H1 (cell line): ENCODE measurements around the gene AVP. TPM values are rescaled to one million over a fixed set of nuclear protein-coding genes. Genes with fewer than 3 reads are reported as not detected.

Experiments
- CTCF ChIA-PET: fragments of 300-600 bp; sonication (Branson Sonifier 250); formaldehyde crosslinking; loops from one replicate; lab custom pipeline; 2021; ENCODE audit not compliant: partially characterized antibody; lab: Charles Lee
- POLR2A ChIA-PET: fragments of 300-600 bp; sonication (Branson Sonifier 250); formaldehyde crosslinking; loops from one replicate; lab custom pipeline; 2021; ENCODE audit warnings: inconsistent platforms; ENCODE audit not compliant: partially characterized antibody; lab: Charles Lee
- DNase-seq, 2 experiments: peaks; one replicate each; pipeline versions ENCODE4 v3.0.0 to v3.0.0-alpha.2; 2010 to 2022; ENCODE audit warnings: low spot score in 2 of 2, low read depth in 1 of 2, mixed read lengths in 1 of 2
- FAIRE-seq: peaks from 2 replicates; lab custom pipeline; 2011; peaks lifted over from hg19 to GRCh38; lab: Jason Lieb, UNC
- H2AFZ ChIP-seq: 2 replicates; pipeline ENCODE4 v1.8.1; 2012; ENCODE audit warnings: low read length, inconsistent platforms
- H2AK5ac ChIP-seq: 2 replicates; pipeline ENCODE4 v1.6.1; 2013; ENCODE audit warnings: low read depth, low read length
- H2BK120ac ChIP-seq: replicated peaks from 2 replicates; pipeline ENCODE3; 2013; ENCODE audit warnings: low read depth, low read length, inconsistent platforms
- H2BK12ac ChIP-seq: 2 replicates; pipeline ENCODE4 v1.6.1; 2013; ENCODE audit warnings: low read depth, low read length
- H2BK15ac ChIP-seq: 2 replicates; pipeline ENCODE4 v1.6.1; 2013; ENCODE audit warnings: low read length
- H2BK20ac ChIP-seq: 2 replicates; pipeline ENCODE4 v1.6.1; 2013; ENCODE audit warnings: low read length
- H2BK5ac ChIP-seq: 2 replicates; pipeline ENCODE4 v1.6.1; 2013; ENCODE audit warnings: low read depth, low read length
- H3K14ac ChIP-seq: 2 replicates; pipeline ENCODE4 v1.6.1; 2013; ENCODE audit warnings: inconsistent platforms; ENCODE audit not compliant: insufficient read length
- H3K18ac ChIP-seq: 2 replicates; pipeline ENCODE4 v1.6.1; 2013; ENCODE audit warnings: low read length; ENCODE audit errors: extremely low read depth
- H3K23ac ChIP-seq: 2 replicates; pipeline ENCODE4 v1.6.1; 2013; ENCODE audit warnings: inconsistent platforms; ENCODE audit not compliant: insufficient read length
- H3K23me2 ChIP-seq: 2 replicates; pipeline ENCODE4 v1.6.1; 2013; ENCODE audit warnings: low read depth, low read length
- H3K27ac ChIP-seq: 2 replicates; pipeline ENCODE4 v1.6.1; 2011; ENCODE audit warnings: low read depth, low read length, inconsistent platforms
- H3K27me3 ChIP-seq, 4 experiments: replicated peaks in 1 of 4; 1 replicate in 1 of 4; 2 replicates in 3 of 4; pipeline versions ENCODE4 v1.6.1 to v1.8.1; 2011 to 2013; ENCODE audit warnings: low read length in 3 of 4, mild to moderate bottlenecking in 3 of 4, inconsistent platforms in 2 of 4, mixed read lengths in 2 of 4, moderate library complexity in 1 of 4; ENCODE audit not compliant: control insufficient read depth in 3 of 4, insufficient read depth in 3 of 4; ENCODE audit errors: extremely low read depth in 1 of 4
- H3K36me3 ChIP-seq, 4 experiments: 2 replicates each; pipeline versions ENCODE4 v1.6.1 to v1.8.1; 2011 to 2013; ENCODE audit warnings: mild to moderate bottlenecking in 4 of 4, low read length in 3 of 4, moderate library complexity in 2 of 4, control low read depth in 1 of 4, inconsistent platforms in 1 of 4; ENCODE audit not compliant: insufficient read depth in 4 of 4, control insufficient read depth in 2 of 4
- H3K4ac ChIP-seq: replicated peaks from 2 replicates; pipeline ENCODE3; 2013; ENCODE audit warnings: low read length, low read depth, mixed read lengths, inconsistent platforms; ENCODE audit not compliant: insufficient read length
- H3K4me1 ChIP-seq, 4 experiments: replicated peaks in 1 of 4; 1 replicate in 1 of 4; 2 replicates in 3 of 4; pipeline versions ENCODE4 v1.6.1 to v1.8.1; 2011 to 2013; ENCODE audit warnings: low read length in 3 of 4, inconsistent platforms in 2 of 4, mixed read lengths in 1 of 4; ENCODE audit not compliant: insufficient read depth in 4 of 4, control insufficient read depth in 3 of 4
- H3K4me2 ChIP-seq, 2 experiments: 2 replicates each; pipeline versions ENCODE4 v1.6.1 to v1.8.1; 2011 to 2013; ENCODE audit warnings: low read depth in 2 of 2, low read length in 2 of 2, control low read depth in 1 of 2, inconsistent platforms in 1 of 2, mild to moderate bottlenecking in 1 of 2; ENCODE audit not compliant: insufficient read depth in 1 of 2
- H3K4me3 ChIP-seq, 4 experiments: fragments of 200-600, 300-600 bp in 1 of 4; sonication (generic), shearing (Covaris generic), sonication (Bioruptor Twin) in 1 of 4; 2 replicates each; pipeline versions ENCODE4 v1.5.1 to v1.8.1; 2011 to 2016; ENCODE audit warnings: low read length in 4 of 4, low read depth in 3 of 4, control low read depth in 2 of 4, inconsistent platforms in 2 of 4, mild to moderate bottlenecking in 2 of 4, mixed read lengths in 1 of 4, moderate library complexity in 1 of 4; ENCODE audit not compliant: insufficient read depth in 2 of 4; ENCODE audit errors: extremely low read depth in 1 of 4
- H3K56ac ChIP-seq: replicated peaks from 2 replicates; pipeline ENCODE3; 2013; ENCODE audit warnings: low read depth, mild to moderate bottlenecking, mixed read lengths, low read length, inconsistent platforms; ENCODE audit not compliant: insufficient read length
- H3K79me1 ChIP-seq: 2 replicates; pipeline ENCODE4 v1.6.1; 2013; ENCODE audit warnings: low read depth, low read length, control low read depth
- H3K79me2 ChIP-seq, 2 experiments: 2 replicates each; pipeline versions ENCODE4 v1.6.1 to v1.8.1; 2012 to 2013; ENCODE audit warnings: low read length in 2 of 2, mild to moderate bottlenecking in 2 of 2, inconsistent platforms in 1 of 2; ENCODE audit not compliant: insufficient read depth in 2 of 2, control insufficient read depth in 1 of 2
- H3K9ac ChIP-seq, 4 experiments: replicated peaks in 1 of 4; 1 replicate in 1 of 4; 2 replicates in 3 of 4; pipeline versions ENCODE4 v1.6.1 to v1.8.1; 2011 to 2013; ENCODE audit warnings: low read depth in 3 of 4, low read length in 3 of 4, control low read depth in 2 of 4, mild to moderate bottlenecking in 2 of 4, moderate library complexity in 2 of 4, inconsistent platforms in 1 of 4; ENCODE audit errors: extremely low read depth in 1 of 4
- H3K9me3 ChIP-seq, 2 experiments: 2 replicates each; pipeline versions ENCODE4 v1.6.1 to v1.8.1; 2012 to 2013; ENCODE audit warnings: mild to moderate bottlenecking in 2 of 2, moderate library complexity in 2 of 2, control low read depth in 1 of 2, inconsistent platforms in 1 of 2, low read depth in 1 of 2, low read length in 1 of 2, mixed read lengths in 1 of 2; ENCODE audit not compliant: insufficient read depth in 2 of 2
- H4K20me1 ChIP-seq, 2 experiments: replicated peaks in 1 of 2; 2 replicates each; pipeline versions ENCODE3 to v1.8.1; 2011 to 2013; ENCODE audit warnings: inconsistent platforms in 2 of 2, low read length in 2 of 2, mild to moderate bottlenecking in 1 of 2; ENCODE audit not compliant: insufficient read depth in 2 of 2, control insufficient read depth in 1 of 2
- H4K5ac ChIP-seq: 2 replicates; pipeline ENCODE4 v1.6.1; 2013; ENCODE audit warnings: low read length, low read depth, mixed read lengths, inconsistent platforms; ENCODE audit not compliant: insufficient read length
- H4K8ac ChIP-seq: 2 replicates; pipeline ENCODE4 v1.8.0; 2013; ENCODE audit warnings: mild to moderate bottlenecking, moderate library complexity, low read length, inconsistent platforms; ENCODE audit not compliant: insufficient read depth; ENCODE audit errors: extremely low read depth
- H4K91ac ChIP-seq: replicated peaks from 2 replicates; pipeline ENCODE3; 2013; ENCODE audit warnings: low read length, mixed read lengths, inconsistent platforms; ENCODE audit not compliant: insufficient read length
- KDM1A ChIP-seq: fragments of 200-600, 300-600 bp; sonication (generic); IDR thresholded peaks from 2 replicates; pipeline ENCODE4 v1.7.1; 2016; ENCODE audit warnings: mild to moderate bottlenecking, low read length, borderline replicate concordance
- WGBS, 2 experiments: shearing (Covaris generic) in 1 of 2; methylation state at CpG; one replicate each; pipeline versions ENCODE4 v1.1.6 to v1.1.7; 2013 to 2015; ENCODE audit warnings: low lambda C conversion rate in 2 of 2, mixed read lengths in 2 of 2, inconsistent platforms in 1 of 2, low coverage in 1 of 2, missing lambda C conversion rate in 1 of 2; ENCODE audit not compliant: insufficient replicate concordance in 2 of 2, insufficient coverage in 1 of 2, insufficient read length in 1 of 2; ENCODE audit errors: extremely low coverage in 1 of 2, missing lambda C conversion rate in 1 of 2; 5-methylcytosine and 5-hydroxymethylcytosine counted together
- polyA plus RNA-seq, 7 experiments: library from polyadenylated mRNA; depleted of rRNA in 3 of 7; stranded (reverse) in 5 of 7; unstranded in 2 of 7; fragments of >200 nt in 5 of 7; fragments of 200-250 nt in 2 of 7; gene quantifications; 1 replicate in 5 of 7; 2 replicates in 1 of 7; 4 replicates in 1 of 7; pipeline versions ENCODE4 v1.2.1 to v1.2.3, GENCODE V29; 2011 to 2013; ENCODE audit warnings: missing spikeins in 2 of 7, mixed read lengths in 2 of 7
- total RNA-seq: library from RNA; stranded (reverse); fragmentation: NEBNext Ultra II Directional; extraction: Animal tissue kit (Norgen Biotek cat#: 25700); gene quantifications from 2 replicates; pipeline ENCODE4 v1.2.1, GENCODE V29; 2021

AVP gene
- total and polyA plus RNA-seq, 2 of the 8 experiments (the other 6 are each of a cell fraction or from before 2014, with no cell fraction given) = 0.18 TPM; not detected in 1

- Histone ChIP-seq H3K27me3 (no peaks in the 10 kb centered on the region), H3K9me3 (no peaks in the 10 kb centered on the region), H3K23me2 (no peaks in the 10 kb centered on the region), H3K23ac (no peak overlapping the region), H2AK5ac (no peak overlapping the region), H3K36me3 (no peaks in the 10 kb centered on the region), H4K20me1 (peaks cover 1 to 3% of the 10 kb centered on the region in 2 experiments), H3K9ac (no peak overlapping the region), H3K4me1 (peaks cover 0 to 8% (median under 1%) of the 10 kb centered on the region in 4 experiments; a peak in 4 of 7 replicates), H3K4ac (no peak overlapping the region), H3K14ac (no peak overlapping the region), H4K91ac (no peak overlapping the region), H2BK15ac (no peak overlapping the region), H3K56ac (no peak overlapping the region), H2BK120ac (no peak overlapping the region), H3K79me2 (no peaks in the 10 kb centered on the region), H2BK12ac (no peak overlapping the region), H2BK5ac (no peak overlapping the region), H3K4me3 (no peak overlapping the region), H3K27ac (no peak overlapping the region), H2AFZ (no peak overlapping the region), H3K79me1 (no peaks in the 10 kb centered on the region), H2BK20ac (no peak overlapping the region), H4K8ac (0 out of 2 replicates have a peak overlapping the region, but pooled peaks have one; percentile 9), H4K5ac (no peak overlapping the region), H3K18ac (no peak overlapping the region), H3K4me2 (no peak overlapping the region)
- POLR2A ChIA-PET = interaction anchor here (1.6 kb wide), 1 partner anchor 54 kb away, joined by 4 read pairs; no protein-coding TSS in a partner anchor
- no peak for TF ChIP-seq KDM1A
- DNase-seq (no peak), FAIRE-seq (no peak)
- CTCF ChIA-PET = no interaction called here
- 89% methylated on average over 7 of the region's 7 CpGs; no CpG with 5 or more reads in 1 of the 2 experiments for WGBS, 2 experiments
Observed at GRCh38 chr20:3111507-3111906, 27.0 kb upstream of the AVP start.
